Measurements from ENCODE around the gene NHEJ1.
A peak's percentile ranks its signal among the peaks of the same experiment; 100 is the strongest.

NHEJ1 gene

DNA sequence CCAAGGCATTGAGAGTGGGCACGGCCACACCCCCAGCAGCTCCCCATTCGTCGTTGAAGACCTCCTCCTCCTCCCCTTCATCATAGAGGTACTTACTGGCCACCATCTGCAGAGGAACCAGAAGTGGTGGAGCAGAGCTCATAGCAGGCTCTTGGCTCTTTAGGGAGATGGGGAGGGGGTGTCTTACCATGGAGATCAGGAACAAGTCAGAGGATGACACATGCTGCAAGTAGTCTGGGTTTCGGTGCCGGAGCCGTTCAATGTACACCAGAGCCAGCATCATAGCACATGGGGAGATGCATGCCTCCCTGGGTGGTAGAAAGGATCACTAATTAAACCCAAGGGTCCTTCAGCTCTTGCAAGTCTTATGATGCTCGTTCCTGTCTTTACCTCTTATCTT lies 14.2 kb upstream of the NHEJ1 start:
- no peaks in the 10 kb centered on the region for H3K9me3 Mint-ChIP-seq
- peak overlapping the region; percentile 51 for H3K4me3 Mint-ChIP-seq
- TF ChIP-seq, protein P1, sequence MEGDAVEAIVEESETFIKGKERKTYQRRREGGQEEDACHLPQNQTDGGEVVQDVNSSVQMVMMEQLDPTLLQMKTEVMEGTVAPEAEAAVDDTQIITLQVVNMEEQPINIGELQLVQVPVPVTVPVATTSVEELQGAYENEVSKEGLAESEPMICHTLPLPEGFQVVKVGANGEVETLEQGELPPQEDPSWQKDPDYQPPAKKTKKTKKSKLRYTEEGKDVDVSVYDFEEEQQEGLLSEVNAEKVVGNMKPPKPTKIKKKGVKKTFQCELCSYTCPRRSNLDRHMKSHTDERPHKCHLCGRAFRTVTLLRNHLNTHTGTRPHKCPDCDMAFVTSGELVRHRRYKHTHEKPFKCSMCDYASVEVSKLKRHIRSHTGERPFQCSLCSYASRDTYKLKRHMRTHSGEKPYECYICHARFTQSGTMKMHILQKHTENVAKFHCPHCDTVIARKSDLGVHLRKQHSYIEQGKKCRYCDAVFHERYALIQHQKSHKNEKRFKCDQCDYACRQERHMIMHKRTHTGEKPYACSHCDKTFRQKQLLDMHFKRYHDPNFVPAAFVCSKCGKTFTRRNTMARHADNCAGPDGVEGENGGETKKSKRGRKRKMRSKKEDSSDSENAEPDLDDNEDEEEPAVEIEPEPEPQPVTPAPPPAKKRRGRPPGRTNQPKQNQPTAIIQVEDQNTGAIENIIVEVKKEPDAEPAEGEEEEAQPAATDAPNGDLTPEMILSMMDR (IDR thresholded peaks at IDR 0.05): no peak
- H3K36me3 Mint-ChIP-seq (ENCODE audit: low read depth): peaks cover 8% of the 10 kb centered on the region
- DNase-seq: no peak
- peaks cover 6% of the 10 kb centered on the region for H3K27me3 Mint-ChIP-seq (ENCODE audit: low read depth, poor library complexity)
- peaks cover 40% of the 10 kb centered on the region for H3K4me1 Mint-ChIP-seq
- no peak overlapping the region for H3K27ac Mint-ChIP-seq

DNA sequence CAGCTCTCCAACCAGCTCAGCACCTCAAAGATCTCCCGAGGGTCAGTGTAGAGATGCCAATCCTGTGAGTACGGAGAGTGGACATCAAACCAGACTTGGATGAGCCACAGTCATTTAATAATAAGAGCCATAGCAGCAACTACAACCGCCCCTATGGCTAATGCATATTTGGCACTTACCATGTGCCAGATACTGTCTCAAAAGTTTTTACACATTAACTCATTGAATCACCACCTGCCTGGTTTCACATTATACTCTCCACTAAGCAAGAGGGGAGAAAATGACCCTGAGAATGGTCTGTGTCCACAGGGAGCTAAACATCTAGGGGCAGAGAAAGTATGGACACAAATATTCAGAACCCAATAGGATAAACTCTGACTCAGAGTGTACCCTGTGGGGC lies 13.5 kb upstream of the NHEJ1 start:
- DNase-seq: no peak
- H3K4me3 Mint-ChIP-seq: peak overlapping the region; percentile 51
- TF ChIP-seq, protein P1 (IDR thresholded peaks at IDR 0.05): no peak
- peaks cover 11% of the 10 kb centered on the region for H3K27me3 Mint-ChIP-seq (ENCODE audit: low read depth, poor library complexity)
- no peak overlapping the region for H3K27ac Mint-ChIP-seq
- no peaks in the 10 kb centered on the region for H3K9me3 Mint-ChIP-seq
- H3K4me1 Mint-ChIP-seq: peaks cover 35% of the 10 kb centered on the region
- H3K36me3 Mint-ChIP-seq (ENCODE audit: low read depth): peaks cover 8% of the 10 kb centered on the region

DNA sequence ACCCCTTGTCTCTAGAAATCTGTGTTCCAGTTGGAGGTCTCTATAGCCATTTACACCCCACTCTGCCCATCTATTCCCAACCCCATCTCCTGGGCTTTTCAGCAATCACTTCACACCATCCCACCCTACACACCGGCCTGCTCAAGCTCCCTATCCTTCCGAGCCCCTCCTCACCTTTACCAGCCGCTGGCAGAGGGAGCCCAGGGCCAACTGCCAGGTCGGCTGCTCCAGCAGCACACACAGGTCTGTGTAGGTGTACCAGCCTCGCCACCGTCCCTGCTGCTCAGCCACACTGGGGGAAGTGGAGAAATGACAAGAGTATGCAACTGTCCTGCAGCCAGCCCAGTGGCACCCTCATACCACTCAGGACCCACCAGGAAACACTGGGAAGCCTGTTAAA lies 12.6 kb upstream of the NHEJ1 start:
- no peak for DNase-seq
- TF ChIP-seq, protein P1 (IDR thresholded peaks at IDR 0.05): no peak
- no peak overlapping the region for H3K4me3 Mint-ChIP-seq
- H3K27me3 Mint-ChIP-seq (ENCODE audit: low read depth, poor library complexity): peaks cover 19% of the 10 kb centered on the region
- H3K4me1 Mint-ChIP-seq: peaks cover 29% of the 10 kb centered on the region
- no peak overlapping the region for H3K27ac Mint-ChIP-seq
- H3K9me3 Mint-ChIP-seq: no peaks in the 10 kb centered on the region
- H3K36me3 Mint-ChIP-seq (ENCODE audit: low read depth): peaks cover 8% of the 10 kb centered on the region

DNA sequence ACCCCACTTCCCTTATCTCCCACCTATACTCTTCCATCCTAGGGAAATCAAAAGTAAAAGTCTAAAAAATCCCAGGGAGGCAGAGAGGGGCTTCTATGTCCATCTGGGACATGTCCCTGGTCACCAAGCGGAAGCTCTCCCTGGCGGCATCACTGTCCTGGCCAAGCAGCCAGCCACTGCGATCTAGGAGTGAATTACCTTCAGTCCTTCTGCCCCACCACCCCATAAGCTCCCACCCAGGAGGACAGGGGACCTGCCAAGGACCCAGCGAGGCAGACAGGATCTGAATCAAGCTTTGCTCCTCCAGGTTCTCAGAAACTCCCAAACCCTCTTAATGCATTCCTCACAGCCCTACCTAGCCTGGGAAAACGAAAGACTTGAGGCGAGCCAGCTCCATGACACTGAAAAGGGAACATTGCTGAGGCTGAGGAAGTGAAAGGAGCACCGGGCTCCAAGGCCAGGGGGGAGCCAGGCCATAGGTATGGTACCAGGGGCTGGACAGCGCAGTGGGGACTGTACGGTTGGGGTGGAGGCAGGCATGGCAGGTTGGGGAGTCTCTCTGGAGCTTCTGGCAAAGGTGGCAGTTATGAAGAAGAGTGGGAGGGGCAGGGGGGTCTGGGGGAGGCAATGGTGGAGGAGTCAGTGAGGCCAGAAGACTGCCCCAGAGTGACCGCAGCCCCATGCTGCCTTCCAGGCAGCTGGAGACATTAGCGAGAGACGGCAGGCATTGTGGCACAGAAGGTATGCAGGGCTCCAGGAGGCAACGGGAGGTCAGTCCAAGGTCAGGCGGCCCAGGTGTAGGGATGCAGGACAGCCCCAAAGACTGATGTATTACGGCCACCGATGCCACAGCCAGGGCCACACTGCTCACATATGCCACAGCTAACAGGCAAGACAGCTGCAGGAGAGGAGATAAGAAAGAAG lies 11.9 kb upstream of the NHEJ1 start:
- Mint-ChIP-seq H3K27ac (no peak overlapping the region), H3K4me3 (no peak overlapping the region), H3K36me3 (ENCODE audit: low read depth) (peaks cover 8% of the 10 kb centered on the region), H3K27me3 (ENCODE audit: low read depth, poor library complexity) (peaks cover 19% of the 10 kb centered on the region), H3K4me1 (peaks cover 31% of the 10 kb centered on the region), H3K9me3 (no peaks in the 10 kb centered on the region)
- DNase-seq: no peak
- TF ChIP-seq, protein P1 (IDR thresholded peaks at IDR 0.05): no peak

DNA sequence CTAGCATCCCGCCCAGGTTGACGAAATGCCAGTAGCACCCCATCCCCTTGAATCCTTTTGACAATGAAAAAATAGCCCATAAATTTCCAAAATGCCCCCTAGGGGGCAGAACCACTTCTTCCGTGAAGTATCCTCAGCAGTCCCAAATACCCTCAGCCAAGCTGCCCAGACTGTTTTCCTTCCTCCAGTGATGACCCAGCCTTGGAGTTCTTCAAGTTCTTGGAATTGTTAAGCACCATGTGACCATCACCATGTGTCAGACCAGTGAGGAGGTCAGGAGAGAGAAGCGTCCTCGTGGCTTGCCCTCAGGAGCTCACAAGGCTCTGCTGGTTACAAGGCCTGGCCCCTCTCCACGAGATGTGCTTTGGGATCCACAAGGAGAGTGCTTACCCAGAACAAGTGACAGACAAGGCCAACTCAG lies 10.6 kb upstream of the NHEJ1 start:
- peaks cover 8% of the 10 kb centered on the region for H3K36me3 Mint-ChIP-seq (ENCODE audit: low read depth)
- peaks cover 19% of the 10 kb centered on the region for H3K27me3 Mint-ChIP-seq (ENCODE audit: low read depth, poor library complexity)
- no peak overlapping the region for H3K27ac Mint-ChIP-seq
- TF ChIP-seq, protein P1 (IDR thresholded peaks at IDR 0.05): peak; percentile 73
- peak; percentile 30 for DNase-seq
- H3K4me3 Mint-ChIP-seq: no peak overlapping the region
- no peaks in the 10 kb centered on the region for H3K9me3 Mint-ChIP-seq
- H3K4me1 Mint-ChIP-seq: peaks cover 25% of the 10 kb centered on the region
